Neural cell (in vitro differentiated cells): ENCODE measurements around the gene NLRP2B. TPM values are rescaled to one million over a fixed set of nuclear protein-coding genes. Genes with fewer than 3 reads are reported as not detected.
"Not testable (repeated sequence)": the region's sequence is repeated elsewhere in the genome, so short reads cannot be mapped to it uniquely, and the experiment has no call there.

Experiments used
- H2AFZ ChIP-seq: fragments of 200-600, 300-800 bp; sonication (generic), shearing (Covaris generic); 2 replicates; pipeline ENCODE4 v1.6.0; 2014; ENCODE audit warnings: low read depth, mild to moderate bottlenecking, antibody characterized with exemption, low read length, moderate library complexity
- H3F3A ChIP-seq: fragments of 200-600 bp; shearing (Covaris generic); 2 replicates; pipeline ENCODE4 v1.6.1; 2016; ENCODE audit warnings: mild to moderate bottlenecking, moderate library complexity, mixed read lengths, antibody characterized with exemption, low read length; ENCODE audit not compliant: insufficient read depth, poor library complexity, severe bottlenecking
- H3K27ac ChIP-seq: fragments of 200-600, 300-800 bp; sonication (generic), shearing (Covaris generic); 2 replicates; pipeline ENCODE4 v1.5.1; 2014; ENCODE audit warnings: mild to moderate bottlenecking, low read length, moderate library complexity
- H3K27me3 ChIP-seq: fragments of 300-800, 200-600 bp; sonication (generic), shearing (Covaris generic); 2 replicates; pipeline ENCODE4 v1.6.0; 2014; ENCODE audit warnings: mild to moderate bottlenecking, low read depth, low read length, moderate library complexity; ENCODE audit not compliant: insufficient read depth
- H3K36me3 ChIP-seq: fragments of 300-800, 200-600 bp; sonication (generic), shearing (Covaris generic); 2 replicates; pipeline ENCODE4 v1.5.1; 2014; ENCODE audit warnings: mild to moderate bottlenecking, antibody characterized with exemption, low read length, moderate library complexity; ENCODE audit not compliant: insufficient read depth
- H3K4me2 ChIP-seq: fragments of 300-800, 200-600 bp; sonication (generic), shearing (Covaris generic); 2 replicates; pipeline ENCODE4 v1.6.0; 2014; ENCODE audit warnings: mild to moderate bottlenecking, low read length
- H3K4me3 ChIP-seq: fragments of 300-800, 200-600 bp; sonication (generic), shearing (Covaris generic); 2 replicates; pipeline ENCODE4 v1.5.1; 2014; ENCODE audit warnings: mild to moderate bottlenecking, low read length, moderate library complexity
- H3K79me2 ChIP-seq: fragments of 200-600 bp; shearing (Covaris generic); replicated peaks from 2 replicates; pipeline ENCODE4 v1.6.0; 2014; ENCODE audit warnings: mild to moderate bottlenecking, low read length, moderate library complexity; ENCODE audit not compliant: insufficient read depth
- H3K9ac ChIP-seq: fragments of 300-800, 200-600 bp; sonication (generic), shearing (Covaris generic); 2 replicates; pipeline ENCODE4 v1.6.1; 2016; ENCODE audit warnings: mild to moderate bottlenecking, low read length, mixed read lengths
- H3K9me2 ChIP-seq: fragments of 200-600 bp; shearing (Covaris generic); 2 replicates; pipeline ENCODE4 v1.6.1; 2016; ENCODE audit warnings: mild to moderate bottlenecking, low read length, mixed read lengths; ENCODE audit not compliant: insufficient read depth
- H3K9me3 ChIP-seq: fragments of 200-600, 300-800 bp; sonication (generic), shearing (Covaris generic); 2 replicates; pipeline ENCODE4 v1.6.1; 2016; ENCODE audit warnings: mild to moderate bottlenecking, mixed run types, low read length, moderate library complexity, mixed read lengths
- H4K20me1 ChIP-seq: fragments of 200-600 bp; shearing (Covaris generic); 2 replicates; pipeline ENCODE4 v1.6.1; 2016; ENCODE audit warnings: mild to moderate bottlenecking, mixed run types; ENCODE audit not compliant: insufficient read depth
- CTCF ChIP-seq: fragments of 450-650 bp; IDR thresholded peaks from 2 replicates; pipeline ENCODE4 v1.5.1; 2014; ENCODE audit warnings: antibody characterized with exemption, mild to moderate bottlenecking, moderate library complexity; ENCODE audit not compliant: poor library complexity, severe bottlenecking
- EP300 ChIP-seq: fragments of 450-650 bp; conservative IDR thresholded peaks from 2 replicates; pipeline ENCODE4 v1.6.1; 2014; ENCODE audit warnings: antibody characterized with exemption, mild to moderate bottlenecking, moderate library complexity; ENCODE audit not compliant: poor library complexity, severe bottlenecking
- EZH2 ChIP-seq: fragments of 200-600, 300-800 bp; shearing (Covaris generic), sonication (generic); IDR thresholded peaks from 2 replicates; pipeline ENCODE4 v1.6.1; 2014; ENCODE audit warnings: antibody characterized with exemption, low read length, borderline replicate concordance, mild to moderate bottlenecking; ENCODE audit not compliant: insufficient read depth, poor library complexity, severe bottlenecking
- MXI1 ChIP-seq: fragments of 450-650 bp; conservative IDR thresholded peaks from 2 replicates; pipeline ENCODE4 v1.6.1; 2014; ENCODE audit warnings: antibody characterized with exemption, mild to moderate bottlenecking; ENCODE audit not compliant: poor library complexity, severe bottlenecking
- POLR2AphosphoS5 ChIP-seq: IDR thresholded peaks from 2 replicates; pipeline ENCODE4 v1.6.1; 2012
- RAD21 ChIP-seq: fragments of 450-650 bp; conservative IDR thresholded peaks from 2 replicates; pipeline ENCODE4 v1.6.1; 2014; ENCODE audit warnings: antibody characterized with exemption, mild to moderate bottlenecking, moderate library complexity
- REST ChIP-seq: IDR thresholded peaks from 2 replicates; pipeline ENCODE4 v1.6.1; 2012; ENCODE audit warnings: borderline replicate concordance
- SMC3 ChIP-seq: fragments of 450-650 bp; conservative IDR thresholded peaks from 2 replicates; pipeline ENCODE4 v1.6.1; 2014; ENCODE audit warnings: antibody characterized with exemption, mild to moderate bottlenecking, moderate library complexity; ENCODE audit not compliant: poor library complexity
- TAF1 ChIP-seq: IDR thresholded peaks from 2 replicates; pipeline ENCODE4 v1.6.1; 2012; ENCODE audit warnings: low read depth
- polyA plus RNA-seq: library from polyadenylated mRNA; depleted of rRNA; stranded (reverse); fragments of >200 nt; gene quantifications from 2 replicates; pipeline ENCODE4 v1.2.3, GENCODE V29; 2014

Gene NLRP2B
- polyA plus RNA-seq, 1 donor from 2014 or later, result not detected

DNA sequence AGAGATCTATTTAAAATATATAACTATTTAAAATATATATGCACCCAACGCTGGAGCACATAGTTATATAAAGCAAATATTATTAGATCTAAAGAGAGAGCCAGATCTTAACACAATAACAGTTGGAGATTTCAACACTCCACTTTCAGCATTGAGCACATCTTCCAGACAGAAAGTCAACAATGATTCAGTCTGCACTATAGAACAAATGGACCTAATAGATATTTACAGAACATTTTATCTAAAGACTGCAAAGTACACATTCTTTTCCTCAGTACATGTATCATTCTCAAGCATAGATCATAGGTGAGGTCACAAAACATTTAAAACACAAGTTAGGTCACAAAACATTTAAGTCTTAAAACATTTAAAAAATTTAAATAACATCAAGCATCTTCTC, 36.4 kb downstream of the NLRP2B start:
- Histone ChIP-seq H3K9ac (no peak overlapping the region), H4K20me1 (no peaks in the 10 kb centered on the region), H3F3A (no peaks in the 10 kb centered on the region), H3K4me3 (no peak overlapping the region), H3K36me3 (no peaks in the 10 kb centered on the region), H3K79me2 (no peaks in the 10 kb centered on the region), H2AFZ (no peak overlapping the region), H3K4me2 (no peak overlapping the region), H3K9me2 (no peaks in the 10 kb centered on the region), H3K27me3 (no peaks in the 10 kb centered on the region), H3K27ac (no peak overlapping the region), H3K9me3 (no peaks in the 10 kb centered on the region)
- TF ChIP-seq POLR2AphosphoS5 (no peak), TAF1 (no peak), RAD21 (no peak), SMC3 (no peak), MXI1 (no peak), EP300 (no peak)

DNA sequence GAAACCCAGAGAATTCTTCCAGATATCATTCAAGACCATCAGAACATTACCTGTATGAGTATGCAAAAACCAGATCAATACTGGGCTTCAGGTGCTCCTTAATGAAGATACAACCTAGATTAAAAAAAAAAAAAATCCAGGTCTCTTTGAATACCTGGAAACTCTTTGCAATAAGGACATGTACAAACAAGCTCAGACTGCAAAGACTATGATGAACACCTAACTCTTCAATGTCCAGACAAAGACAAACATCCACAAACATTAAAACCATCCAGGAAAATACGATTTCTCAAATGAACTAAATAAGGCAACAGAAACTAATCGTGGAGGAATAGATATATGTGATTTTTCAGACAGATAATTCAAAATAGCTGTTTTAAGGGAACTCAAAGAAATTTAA, 38.7 kb downstream of the NLRP2B start:
- no peaks in the 10 kb centered on the region for H3K9me3 ChIP-seq
- no peaks in the 10 kb centered on the region for H3K79me2 ChIP-seq
- H3K9ac ChIP-seq, result no peak overlapping the region
- H3K4me3 ChIP-seq, result no peak overlapping the region
- no peak overlapping the region for H2AFZ ChIP-seq
- H3K36me3 ChIP-seq, result no peaks in the 10 kb centered on the region
- TF ChIP-seq MXI1 (no peak), POLR2AphosphoS5 (no peak), REST (no peak), EZH2 (no peak), EP300 (no peak), TAF1 (no peak), CTCF (no peak), SMC3 (no peak), RAD21 (no peak)
- no peak overlapping the region for H3K4me2 ChIP-seq
- no peaks in the 10 kb centered on the region for H3F3A ChIP-seq
- H4K20me1 ChIP-seq, result no peaks in the 10 kb centered on the region
- no peaks in the 10 kb centered on the region for H3K9me2 ChIP-seq
- H3K27me3 ChIP-seq, result no peaks in the 10 kb centered on the region
- H3K27ac ChIP-seq, result no peak overlapping the region

- no peak overlapping the region for H3K9ac ChIP-seq
- H3K4me2 ChIP-seq, result no peak overlapping the region
- no peaks in the 10 kb centered on the region for H3K27me3 ChIP-seq
- H3K36me3 ChIP-seq, result no peaks in the 10 kb centered on the region
- H2AFZ ChIP-seq, result no peak overlapping the region
- H3K9me3 ChIP-seq, result no peaks in the 10 kb centered on the region
- no peaks in the 10 kb centered on the region for H3F3A ChIP-seq
- TF ChIP-seq TAF1, result no peak
- no peak for TF ChIP-seq EZH2
- TF ChIP-seq POLR2AphosphoS5, result no peak
- TF ChIP-seq SMC3, result no peak
- H3K4me3 ChIP-seq, result no peak overlapping the region
- H3K9me2 ChIP-seq, result no peaks in the 10 kb centered on the region
- H4K20me1 ChIP-seq, result no peaks in the 10 kb centered on the region
- H3K27ac ChIP-seq, result no peak overlapping the region
- H3K79me2 ChIP-seq, result no peaks in the 10 kb centered on the region
Observed at GRCh38 chrX:57640674-57641016, 39.4 kb downstream of the NLRP2B start.

GRCh38 chrX:57629438-57629837, 50.6 kb downstream of the NLRP2B start:
- not testable (repeated sequence) for H3K27me3 ChIP-seq, H3K79me2 ChIP-seq, H3K4me2 ChIP-seq, H3K27ac ChIP-seq, H4K20me1 ChIP-seq, H2AFZ ChIP-seq, H3K9me3 ChIP-seq, H3K4me3 ChIP-seq, H3K9me2 ChIP-seq, H3K36me3 ChIP-seq, H3F3A ChIP-seq, H3K9ac ChIP-seq
